Measurements from ENCODE around the gene AHR. TPM values are rescaled to one million over a fixed set of nuclear protein-coding genes. Genes with fewer than 3 reads are reported as not detected.

Gene AHR
- polyA plus RNA-seq, 1 donor from 2014 or later, result 2.4 TPM

GRCh38 chr7:17359610-17360009 lies 61.2 kb downstream of the AHR start:
- no peak overlapping the region for H3K9ac ChIP-seq (ENCODE audit: low read length)
- no peaks in the 10 kb centered on the region for H3K9me3 ChIP-seq (ENCODE audit: low read length)
- no peak overlapping the region for H2AFZ ChIP-seq (ENCODE audit: low read depth, low read length)
- TF ChIP-seq EP300 (conservative IDR thresholded peaks at IDR 0.05; ENCODE audit: poor library complexity, severe bottlenecking) (no peak), EZH2 (IDR thresholded peaks at IDR 0.05; ENCODE audit: borderline replicate concordance, insufficient read depth, low read length, poor library complexity, severe bottlenecking) (no peak), TAF1 (IDR thresholded peaks at IDR 0.05; ENCODE audit: low read depth) (no peak), RAD21 (conservative IDR thresholded peaks at IDR 0.05) (no peak), MXI1 (conservative IDR thresholded peaks at IDR 0.05; ENCODE audit: poor library complexity, severe bottlenecking) (no peak), SMC3 (conservative IDR thresholded peaks at IDR 0.05; ENCODE audit: poor library complexity) (no peak), REST (IDR thresholded peaks at IDR 0.05; ENCODE audit: borderline replicate concordance) (no peak), POLR2AphosphoS5 (IDR thresholded peaks at IDR 0.05) (no peak)
- TF ChIP-seq, protein P1, sequence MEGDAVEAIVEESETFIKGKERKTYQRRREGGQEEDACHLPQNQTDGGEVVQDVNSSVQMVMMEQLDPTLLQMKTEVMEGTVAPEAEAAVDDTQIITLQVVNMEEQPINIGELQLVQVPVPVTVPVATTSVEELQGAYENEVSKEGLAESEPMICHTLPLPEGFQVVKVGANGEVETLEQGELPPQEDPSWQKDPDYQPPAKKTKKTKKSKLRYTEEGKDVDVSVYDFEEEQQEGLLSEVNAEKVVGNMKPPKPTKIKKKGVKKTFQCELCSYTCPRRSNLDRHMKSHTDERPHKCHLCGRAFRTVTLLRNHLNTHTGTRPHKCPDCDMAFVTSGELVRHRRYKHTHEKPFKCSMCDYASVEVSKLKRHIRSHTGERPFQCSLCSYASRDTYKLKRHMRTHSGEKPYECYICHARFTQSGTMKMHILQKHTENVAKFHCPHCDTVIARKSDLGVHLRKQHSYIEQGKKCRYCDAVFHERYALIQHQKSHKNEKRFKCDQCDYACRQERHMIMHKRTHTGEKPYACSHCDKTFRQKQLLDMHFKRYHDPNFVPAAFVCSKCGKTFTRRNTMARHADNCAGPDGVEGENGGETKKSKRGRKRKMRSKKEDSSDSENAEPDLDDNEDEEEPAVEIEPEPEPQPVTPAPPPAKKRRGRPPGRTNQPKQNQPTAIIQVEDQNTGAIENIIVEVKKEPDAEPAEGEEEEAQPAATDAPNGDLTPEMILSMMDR (IDR thresholded peaks at IDR 0.05; ENCODE audit: poor library complexity, severe bottlenecking), result no peak
- no peak overlapping the region for H3K4me3 ChIP-seq (ENCODE audit: low read length)
- no peaks in the 10 kb centered on the region for H4K20me1 ChIP-seq (ENCODE audit: insufficient read depth)
- H3K36me3 ChIP-seq (ENCODE audit: insufficient read depth, low read length), result no peaks in the 10 kb centered on the region
- H3K27me3 ChIP-seq (ENCODE audit: insufficient read depth, low read depth, low read length), result no peaks in the 10 kb centered on the region
- no peaks in the 10 kb centered on the region for H3K9me2 ChIP-seq (ENCODE audit: insufficient read depth, low read length)
- H3K4me2 ChIP-seq (ENCODE audit: low read length), result no peak overlapping the region
- no peaks in the 10 kb centered on the region for H3K79me2 ChIP-seq (replicated peaks; ENCODE audit: insufficient read depth, low read length)
- H3F3A ChIP-seq (ENCODE audit: insufficient read depth, low read length, poor library complexity, severe bottlenecking), result no peaks in the 10 kb centered on the region
- H3K27ac ChIP-seq (ENCODE audit: low read length), result no peak overlapping the region

DNA sequence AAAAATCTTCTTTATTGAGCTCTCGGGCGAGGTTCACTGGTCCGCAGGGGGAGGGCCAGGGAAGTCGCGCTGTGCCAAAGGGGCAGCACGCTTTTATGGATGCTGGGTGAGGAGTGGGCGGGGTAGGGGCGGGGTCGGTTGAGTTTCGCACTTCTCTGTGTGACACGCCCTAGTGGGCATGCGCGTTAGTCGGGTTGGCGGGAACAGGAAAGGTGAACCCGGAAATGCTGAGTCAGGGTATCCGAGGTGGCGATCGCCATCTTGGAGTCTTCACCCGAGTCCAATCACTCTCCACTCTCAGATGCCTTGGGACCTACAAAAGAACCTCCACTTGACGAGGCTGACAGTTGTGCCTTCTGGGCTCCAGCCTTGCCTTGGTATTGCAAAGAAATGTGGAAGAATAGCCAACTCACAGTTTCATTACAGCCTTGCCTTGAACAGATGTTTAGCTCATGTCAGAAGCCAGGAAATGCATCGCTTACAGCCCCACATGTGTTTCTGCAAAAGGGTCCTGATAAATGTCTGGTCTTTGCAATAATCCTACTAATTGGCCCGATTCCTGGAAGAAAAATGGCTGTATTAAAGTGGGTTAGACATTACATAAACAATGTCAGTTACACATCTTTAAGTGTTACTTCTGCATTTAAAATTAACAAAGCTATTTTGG lies 64.1 kb downstream of the AHR start:
- Histone ChIP-seq H3F3A (ENCODE audit: insufficient read depth, low read length, poor library complexity, severe bottlenecking) (no peaks in the 10 kb centered on the region), H3K36me3 (ENCODE audit: insufficient read depth, low read length) (no peaks in the 10 kb centered on the region), H3K4me3 (ENCODE audit: low read length) (no peak overlapping the region), H3K27ac (ENCODE audit: low read length) (no peak overlapping the region), H3K9me2 (ENCODE audit: insufficient read depth, low read length) (no peaks in the 10 kb centered on the region), H2AFZ (ENCODE audit: low read depth, low read length) (no peak overlapping the region), H3K9ac (ENCODE audit: low read length) (no peak overlapping the region), H4K20me1 (ENCODE audit: insufficient read depth) (no peaks in the 10 kb centered on the region), H3K4me2 (ENCODE audit: low read length) (no peak overlapping the region), H3K9me3 (ENCODE audit: low read length) (no peaks in the 10 kb centered on the region), H3K79me2 (replicated peaks; ENCODE audit: insufficient read depth, low read length) (no peaks in the 10 kb centered on the region), H3K27me3 (ENCODE audit: insufficient read depth, low read depth, low read length) (no peaks in the 10 kb centered on the region)
- TF ChIP-seq EZH2 (IDR thresholded peaks at IDR 0.05; ENCODE audit: borderline replicate concordance, insufficient read depth, low read length, poor library complexity, severe bottlenecking), result no peak
- TF ChIP-seq RAD21 (conservative IDR thresholded peaks at IDR 0.05), result no peak
- TF ChIP-seq POLR2AphosphoS5 (IDR thresholded peaks at IDR 0.05), result no peak
- no peak for TF ChIP-seq SMC3 (conservative IDR thresholded peaks at IDR 0.05; ENCODE audit: poor library complexity)
- TF ChIP-seq TAF1 (IDR thresholded peaks at IDR 0.05; ENCODE audit: low read depth), result no peak
- no peak for TF ChIP-seq EP300 (conservative IDR thresholded peaks at IDR 0.05; ENCODE audit: poor library complexity, severe bottlenecking)
- TF ChIP-seq, protein P1 (IDR thresholded peaks at IDR 0.05; ENCODE audit: poor library complexity, severe bottlenecking), result no peak
- no peak for TF ChIP-seq MXI1 (conservative IDR thresholded peaks at IDR 0.05; ENCODE audit: poor library complexity, severe bottlenecking)
- no peak for TF ChIP-seq REST (IDR thresholded peaks at IDR 0.05; ENCODE audit: borderline replicate concordance)

Data from neural cell (in vitro differentiated cells).